Measurements from ENCODE around the gene MYL9.
"Not testable (repeated sequence)": the region's sequence is repeated elsewhere in the genome, so short reads cannot be mapped to it uniquely, and the experiment has no call there.

MYL9 gene

GRCh38 chr20:36519012-36519719, 22.2 kb upstream of the MYL9 start:
- Mint-ChIP-seq H3K27me3 (no peaks in the 10 kb centered on the region), H3K4me1 (peaks cover 5% of the 10 kb centered on the region), H3K36me3 (ENCODE audit: low read depth) (no peaks in the 10 kb centered on the region), H3K4me3 (no peak overlapping the region), H3K9me3 (no peaks in the 10 kb centered on the region), H3K27ac (no peak overlapping the region)
- ATAC-seq (peak; percentile 36), DNase-seq (no peak)

GRCh38 chr20:36519944-36520343, 21.4 kb upstream of the MYL9 start:
- Mint-ChIP-seq H3K36me3 (ENCODE audit: low read depth) (no peaks in the 10 kb centered on the region), H3K9me3 (no peaks in the 10 kb centered on the region), H3K27me3 (no peaks in the 10 kb centered on the region), H3K4me1 (peaks cover 5% of the 10 kb centered on the region), H3K27ac (peak overlapping the region; percentile 19), H3K4me3 (no peak overlapping the region)
- DNase-seq: no peak
- no peak for ATAC-seq

GRCh38 chr20:36521526-36521925, 19.8 kb upstream of the MYL9 start:
- no peaks in the 10 kb centered on the region for H3K27me3 Mint-ChIP-seq
- no peak overlapping the region for H3K27ac Mint-ChIP-seq
- ATAC-seq: no peak
- no peak overlapping the region for H3K4me3 Mint-ChIP-seq
- DNase-seq: no peak
- H3K9me3 Mint-ChIP-seq: no peaks in the 10 kb centered on the region
- H3K4me1 Mint-ChIP-seq: peaks cover 5% of the 10 kb centered on the region
- H3K36me3 Mint-ChIP-seq (ENCODE audit: low read depth): peaks cover 3% of the 10 kb centered on the region

- H3K27me3 Mint-ChIP-seq; H3K27ac Mint-ChIP-seq; H3K9me3 Mint-ChIP-seq; ATAC-seq; H3K4me1 Mint-ChIP-seq; H3K4me3 Mint-ChIP-seq; H3K36me3 Mint-ChIP-seq (ENCODE audit: low read depth); DNase-seq: not testable (repeated sequence)
These were observed 18.9 kb upstream of the MYL9 start for GRCh38 chr20:36522412-36522811.

GRCh38 chr20:36523341-36523740, 18.0 kb upstream of the MYL9 start:
- H3K27ac Mint-ChIP-seq: no peak overlapping the region
- no peak for ATAC-seq
- H3K27me3 Mint-ChIP-seq: no peaks in the 10 kb centered on the region
- peaks cover 5% of the 10 kb centered on the region for H3K4me1 Mint-ChIP-seq
- no peaks in the 10 kb centered on the region for H3K9me3 Mint-ChIP-seq
- peaks cover 8% of the 10 kb centered on the region for H3K36me3 Mint-ChIP-seq (ENCODE audit: low read depth)
- DNase-seq: no peak
- H3K4me3 Mint-ChIP-seq: no peak overlapping the region

GRCh38 chr20:36525620-36526365, 15.5 kb upstream of the MYL9 start:
- Mint-ChIP-seq H3K36me3 (ENCODE audit: low read depth) (peaks cover 8% of the 10 kb centered on the region), H3K4me3 (no peak overlapping the region)
- no peak for DNase-seq

GRCh38 chr20:36526521-36527011, 14.8 kb upstream of the MYL9 start:
- no peak overlapping the region for H3K27ac Mint-ChIP-seq
- no peaks in the 10 kb centered on the region for H3K27me3 Mint-ChIP-seq
- no peaks in the 10 kb centered on the region for H3K9me3 Mint-ChIP-seq
- ATAC-seq: no peak
- no peak overlapping the region for H3K4me3 Mint-ChIP-seq
- no peak for DNase-seq
- peaks cover 8% of the 10 kb centered on the region for H3K36me3 Mint-ChIP-seq (ENCODE audit: low read depth)
- H3K4me1 Mint-ChIP-seq: no peaks in the 10 kb centered on the region

More at GRCh38 chr20:36525620-36526365, 15.5 kb upstream of the MYL9 start:
- H3K9me3 Mint-ChIP-seq: no peaks in the 10 kb centered on the region
- H3K4me1 Mint-ChIP-seq: no peaks in the 10 kb centered on the region
- ATAC-seq: no peak
- H3K27ac Mint-ChIP-seq: no peak overlapping the region
- H3K27me3 Mint-ChIP-seq: no peaks in the 10 kb centered on the region

- H3K27ac Mint-ChIP-seq: no peak overlapping the region
- DNase-seq: no peak
- H3K36me3 Mint-ChIP-seq (ENCODE audit: low read depth): peaks cover 8% of the 10 kb centered on the region
These were observed 13.8 kb upstream of the MYL9 start for GRCh38 chr20:36527331-36528125.

GRCh38 chr20:36528176-36528874, 13.0 kb upstream of the MYL9 start:
- ATAC-seq (no peak), DNase-seq (no peak)
- no peaks in the 10 kb centered on the region for H3K4me1 Mint-ChIP-seq
- no peaks in the 10 kb centered on the region for H3K9me3 Mint-ChIP-seq
- H3K36me3 Mint-ChIP-seq (ENCODE audit: low read depth): peaks cover 8% of the 10 kb centered on the region
- H3K27ac Mint-ChIP-seq: no peak overlapping the region
- H3K4me3 Mint-ChIP-seq: no peak overlapping the region
- no peaks in the 10 kb centered on the region for H3K27me3 Mint-ChIP-seq

More at GRCh38 chr20:36527331-36528125, 13.8 kb upstream of the MYL9 start:
- no peak overlapping the region for H3K4me3 Mint-ChIP-seq
- no peaks in the 10 kb centered on the region for H3K27me3 Mint-ChIP-seq
- ATAC-seq: no peak
- no peaks in the 10 kb centered on the region for H3K4me1 Mint-ChIP-seq
- no peaks in the 10 kb centered on the region for H3K9me3 Mint-ChIP-seq

GRCh38 chr20:36528875-36529417, 12.4 kb upstream of the MYL9 start:
- H3K4me3 Mint-ChIP-seq: no peak overlapping the region
- H3K4me1 Mint-ChIP-seq: no peaks in the 10 kb centered on the region
- no peaks in the 10 kb centered on the region for H3K9me3 Mint-ChIP-seq
- H3K27ac Mint-ChIP-seq: no peak overlapping the region
- H3K36me3 Mint-ChIP-seq (ENCODE audit: low read depth): peaks cover 8% of the 10 kb centered on the region
- H3K27me3 Mint-ChIP-seq: no peaks in the 10 kb centered on the region
- no peak for ATAC-seq
- no peak for DNase-seq

- H3K4me3 Mint-ChIP-seq: no peak overlapping the region
- no peaks in the 10 kb centered on the region for H3K4me1 Mint-ChIP-seq
- no peaks in the 10 kb centered on the region for H3K27me3 Mint-ChIP-seq
- no peak for DNase-seq
- no peaks in the 10 kb centered on the region for H3K9me3 Mint-ChIP-seq
- peaks cover 2% of the 10 kb centered on the region for H3K36me3 Mint-ChIP-seq (ENCODE audit: low read depth)
- no peak overlapping the region for H3K27ac Mint-ChIP-seq
- ATAC-seq: no peak
These were observed 8.9 kb upstream of the MYL9 start for GRCh38 chr20:36532388-36532787.

- Mint-ChIP-seq H3K27me3 (no peaks in the 10 kb centered on the region), H3K4me1 (no peaks in the 10 kb centered on the region), H3K36me3 (ENCODE audit: low read depth) (no peaks in the 10 kb centered on the region), H3K9me3 (no peaks in the 10 kb centered on the region), H3K4me3 (no peak overlapping the region), H3K27ac (no peak overlapping the region)
- DNase-seq: no peak
- ATAC-seq: no peak
These were observed 8.5 kb upstream of the MYL9 start for GRCh38 chr20:36532822-36533221.

GRCh38 chr20:36538026-36538722, 3.1 kb upstream of the MYL9 start:
- Mint-ChIP-seq H3K9me3 (no peaks in the 10 kb centered on the region), H3K36me3 (ENCODE audit: low read depth) (no peaks in the 10 kb centered on the region), H3K27ac (no peak overlapping the region), H3K4me3 (no peak overlapping the region), H3K4me1 (peaks cover 3% of the 10 kb centered on the region), H3K27me3 (no peaks in the 10 kb centered on the region)
- no peak for DNase-seq
- ATAC-seq: no peak

Data from activated naive CD8-positive, alpha-beta T cell treated with anti-CD3 and anti-CD28 coated beads, Interleukin-2, amount 50 U/mL, for 24 hours (primary cell).